ENCODE data around the gene SCD5. TPM values are rescaled to one million over a fixed set of nuclear protein-coding genes. Genes with fewer than 3 reads are reported as not detected.

Gene SCD5
- total RNA-seq, 1 donor from 2014 or later: 17.9 TPM

DNA sequence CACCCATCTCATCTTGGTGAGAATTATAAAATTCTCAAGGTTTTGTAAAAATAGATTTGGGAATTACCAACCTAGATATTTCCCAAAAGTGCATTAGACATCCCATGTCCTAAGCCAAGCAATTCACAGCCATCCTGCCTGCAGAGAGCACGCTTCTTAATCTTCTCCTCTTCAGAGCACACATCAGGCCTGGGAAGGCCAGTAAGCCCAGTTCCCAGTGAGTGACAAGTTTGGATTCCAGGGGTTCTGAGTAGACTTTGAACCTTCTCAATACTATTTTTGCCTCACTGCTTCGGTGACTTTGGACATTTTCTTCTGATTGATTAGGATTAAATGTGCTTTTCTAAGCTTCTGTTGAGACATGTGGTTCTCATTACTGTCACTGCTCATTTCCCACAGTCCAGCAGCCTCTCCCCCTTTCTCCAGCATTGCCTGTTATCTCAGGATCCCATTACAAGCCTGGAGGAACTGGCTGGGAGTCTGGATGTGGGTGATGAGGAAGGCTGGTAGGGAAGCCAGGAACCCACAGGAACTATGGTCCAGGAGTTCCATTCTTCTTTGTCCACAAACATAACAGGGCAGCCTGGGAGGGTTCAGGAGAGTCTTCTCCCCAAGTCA, 180.4 kb downstream of the SCD5 start:
- TF ChIP-seq, protein P1, sequence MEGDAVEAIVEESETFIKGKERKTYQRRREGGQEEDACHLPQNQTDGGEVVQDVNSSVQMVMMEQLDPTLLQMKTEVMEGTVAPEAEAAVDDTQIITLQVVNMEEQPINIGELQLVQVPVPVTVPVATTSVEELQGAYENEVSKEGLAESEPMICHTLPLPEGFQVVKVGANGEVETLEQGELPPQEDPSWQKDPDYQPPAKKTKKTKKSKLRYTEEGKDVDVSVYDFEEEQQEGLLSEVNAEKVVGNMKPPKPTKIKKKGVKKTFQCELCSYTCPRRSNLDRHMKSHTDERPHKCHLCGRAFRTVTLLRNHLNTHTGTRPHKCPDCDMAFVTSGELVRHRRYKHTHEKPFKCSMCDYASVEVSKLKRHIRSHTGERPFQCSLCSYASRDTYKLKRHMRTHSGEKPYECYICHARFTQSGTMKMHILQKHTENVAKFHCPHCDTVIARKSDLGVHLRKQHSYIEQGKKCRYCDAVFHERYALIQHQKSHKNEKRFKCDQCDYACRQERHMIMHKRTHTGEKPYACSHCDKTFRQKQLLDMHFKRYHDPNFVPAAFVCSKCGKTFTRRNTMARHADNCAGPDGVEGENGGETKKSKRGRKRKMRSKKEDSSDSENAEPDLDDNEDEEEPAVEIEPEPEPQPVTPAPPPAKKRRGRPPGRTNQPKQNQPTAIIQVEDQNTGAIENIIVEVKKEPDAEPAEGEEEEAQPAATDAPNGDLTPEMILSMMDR (IDR thresholded peaks at IDR 0.05; ENCODE audit: insufficient read depth, low read length, poor library complexity, severe bottlenecking): no peak

DNA sequence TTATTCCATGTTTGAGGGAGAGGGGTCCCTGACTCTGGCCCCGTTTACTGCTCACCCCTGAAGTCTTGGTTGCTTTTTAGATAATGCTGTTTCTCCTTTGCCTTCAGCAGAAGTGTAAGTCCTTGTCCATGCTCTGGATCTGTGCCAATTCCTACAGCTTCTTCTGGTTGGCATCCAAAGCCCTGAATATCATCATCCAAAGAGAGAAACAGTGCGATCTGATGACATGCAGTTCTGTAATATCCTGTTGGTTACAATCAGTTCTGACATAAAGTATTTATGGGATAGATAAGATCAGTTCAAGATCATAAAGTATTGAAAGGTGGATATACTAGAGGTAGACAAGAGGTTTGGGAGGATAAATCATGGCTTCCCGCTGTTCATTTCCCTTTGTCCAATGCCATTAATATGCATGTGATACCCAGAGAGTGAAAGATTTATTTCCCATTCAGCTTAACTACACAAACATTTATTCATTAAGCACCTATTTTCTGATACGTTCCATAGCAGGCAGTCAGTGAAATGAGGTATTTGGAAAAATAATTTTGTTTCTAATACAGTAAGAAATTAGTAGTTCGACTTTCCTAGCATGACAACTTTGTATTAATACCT, 183.7 kb downstream of the SCD5 start:
- Histone ChIP-seq H3K27me3 (ENCODE audit: control insufficient read depth, insufficient read depth, low read length) (no peaks in the 10 kb centered on the region), H3K36me3 (ENCODE audit: control insufficient read depth, insufficient read depth, low read length) (no peaks in the 10 kb centered on the region)
- TF ChIP-seq, protein P1 (IDR thresholded peaks at IDR 0.05; ENCODE audit: insufficient read depth, low read length, poor library complexity, severe bottlenecking): no peak

More for the DNA sequence above, 180.4 kb downstream of the SCD5 start:
- Histone ChIP-seq H3K27me3 (ENCODE audit: control insufficient read depth, insufficient read depth, low read length) (no peaks in the 10 kb centered on the region), H3K36me3 (ENCODE audit: control insufficient read depth, insufficient read depth, low read length) (no peaks in the 10 kb centered on the region), H3K4me3 (ENCODE audit: low read depth, low read length) (no peak overlapping the region)
- no peak for DNase-seq (ENCODE audit: low read depth)

DNA sequence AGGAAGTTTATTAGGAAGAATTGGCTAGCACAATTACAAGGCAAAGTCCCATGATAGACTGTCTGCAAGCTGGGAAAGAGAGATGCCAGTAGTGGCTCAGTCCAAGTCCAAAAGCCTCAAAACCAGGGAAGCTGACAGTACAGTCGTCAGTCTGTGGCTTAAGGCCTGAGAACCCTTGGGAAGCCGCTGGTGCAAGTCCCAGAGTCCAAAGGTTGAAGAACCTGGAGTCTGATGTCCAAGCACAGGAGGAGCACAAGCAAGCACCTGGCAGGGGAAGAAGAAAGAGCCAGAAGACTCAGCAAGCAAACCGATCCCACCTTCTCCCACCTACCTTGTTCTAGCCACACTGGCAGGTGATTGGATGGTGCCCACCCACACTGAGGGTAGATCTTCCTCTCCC, 185.5 kb downstream of the SCD5 start:
- DNase-seq (ENCODE audit: low read depth): no peak
- H3K36me3 ChIP-seq (ENCODE audit: control insufficient read depth, insufficient read depth, low read length): no peaks in the 10 kb centered on the region
- TF ChIP-seq, protein P1 (IDR thresholded peaks at IDR 0.05; ENCODE audit: insufficient read depth, low read length, poor library complexity, severe bottlenecking): no peak

More for the DNA sequence above, 183.7 kb downstream of the SCD5 start:
- DNase-seq (ENCODE audit: low read depth): no peak
- H3K4me3 ChIP-seq (ENCODE audit: low read depth, low read length): no peak overlapping the region

DNA sequence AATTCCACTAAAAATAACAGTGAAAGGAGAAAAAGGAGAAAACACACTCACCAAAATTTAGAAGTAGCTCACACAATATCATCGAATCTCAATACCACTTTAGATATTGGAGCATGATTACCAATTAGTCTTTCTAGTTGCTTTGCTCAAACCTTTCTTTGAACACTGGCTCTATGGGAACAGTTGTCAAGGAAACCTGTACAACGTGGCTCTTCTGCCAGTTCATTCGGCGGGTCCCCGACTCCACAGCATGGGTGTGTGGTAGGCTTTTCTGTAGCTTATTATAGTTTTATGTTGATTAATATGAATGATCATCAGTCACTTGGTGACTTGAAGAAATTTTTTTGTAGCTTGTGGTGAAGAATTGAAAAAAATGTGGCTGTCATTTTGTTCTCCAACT, 186.6 kb downstream of the SCD5 start:
- Histone ChIP-seq H3K4me3 (ENCODE audit: low read depth, low read length) (no peak overlapping the region), H3K27me3 (ENCODE audit: control insufficient read depth, insufficient read depth, low read length) (no peaks in the 10 kb centered on the region), H3K36me3 (ENCODE audit: control insufficient read depth, insufficient read depth, low read length) (no peaks in the 10 kb centered on the region)
- no peak for DNase-seq (ENCODE audit: low read depth)
- TF ChIP-seq, protein P1 (IDR thresholded peaks at IDR 0.05; ENCODE audit: insufficient read depth, low read length, poor library complexity, severe bottlenecking): no peak

More for the DNA sequence above, 185.5 kb downstream of the SCD5 start:
- no peak overlapping the region for H3K4me3 ChIP-seq (ENCODE audit: low read depth, low read length)
- H3K27me3 ChIP-seq (ENCODE audit: control insufficient read depth, insufficient read depth, low read length): no peaks in the 10 kb centered on the region

DNA sequence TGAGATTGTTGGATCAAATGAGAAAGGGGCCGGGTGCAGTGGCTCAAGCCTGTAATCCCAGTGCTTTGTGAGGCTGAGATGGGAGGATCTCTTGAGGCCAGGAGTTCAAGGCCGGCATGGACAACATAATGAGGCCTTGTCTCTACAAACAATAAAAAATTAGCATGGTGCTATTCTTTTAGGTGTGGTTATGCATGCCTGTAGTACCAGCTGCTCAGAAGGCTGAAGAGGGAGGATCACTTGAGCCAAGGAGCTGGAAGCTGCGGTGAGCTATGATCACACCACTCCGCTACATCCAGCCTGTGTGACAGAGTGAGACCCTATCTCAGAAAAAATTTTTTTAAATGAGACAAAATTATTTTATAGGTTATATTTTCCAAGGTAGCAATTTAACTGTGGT, 187.1 kb downstream of the SCD5 start:
- H3K27me3 ChIP-seq (ENCODE audit: control insufficient read depth, insufficient read depth, low read length): no peaks in the 10 kb centered on the region
- DNase-seq (ENCODE audit: low read depth): no peak
- TF ChIP-seq, protein P1 (IDR thresholded peaks at IDR 0.05; ENCODE audit: insufficient read depth, low read length, poor library complexity, severe bottlenecking): no peak
- no peaks in the 10 kb centered on the region for H3K36me3 ChIP-seq (ENCODE audit: control insufficient read depth, insufficient read depth, low read length)
- H3K4me3 ChIP-seq (ENCODE audit: low read depth, low read length): no peak overlapping the region

DNA sequence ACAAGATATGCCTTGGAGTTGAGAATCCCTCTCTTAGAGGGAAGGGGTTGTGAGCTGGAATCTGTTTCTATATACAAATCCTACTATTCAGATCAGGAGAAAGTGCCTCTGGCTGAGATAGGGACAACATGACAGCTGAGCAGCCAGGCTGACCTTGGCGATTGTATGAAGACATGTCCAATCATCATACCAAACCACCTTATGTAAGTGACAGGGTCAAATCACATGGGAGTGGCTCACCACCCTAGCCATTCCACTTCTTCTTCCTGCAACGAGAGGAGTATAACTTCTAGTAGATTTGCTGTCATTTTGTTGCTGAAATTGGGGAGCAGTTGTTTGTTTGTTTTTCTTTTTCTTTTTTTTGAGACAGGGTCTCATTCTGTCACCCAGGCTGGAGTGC, 188.6 kb downstream of the SCD5 start:
- no peaks in the 10 kb centered on the region for H3K27me3 ChIP-seq (ENCODE audit: control insufficient read depth, insufficient read depth, low read length)
- TF ChIP-seq, protein P1 (IDR thresholded peaks at IDR 0.05; ENCODE audit: insufficient read depth, low read length, poor library complexity, severe bottlenecking): no peak
- H3K36me3 ChIP-seq (ENCODE audit: control insufficient read depth, insufficient read depth, low read length): no peaks in the 10 kb centered on the region
- no peak overlapping the region for H3K4me3 ChIP-seq (ENCODE audit: low read depth, low read length)
- no peak for DNase-seq (ENCODE audit: low read depth)

Measured in kidney epithelial cell (primary cell).